HG03196 (cell line): Measurements from ENCODE around the gene CALCOCO1.
A peak's percentile ranks its signal among the peaks of the same experiment; 100 is the strongest.

Experiments
- ATAC-seq: cut with Tn5 transposase; IDR thresholded peaks from one replicate; pipeline ENCODE4 v1.9.1; 2021; ENCODE audit not compliant: unreplicated experiment

CALCOCO1 gene

GRCh38 chr12:53752192-53752601 is 24.9 kb upstream of the CALCOCO1 start:
- ATAC-seq, result no peak

GRCh38 chr12:53751336-53752191 is 24.3 kb upstream of the CALCOCO1 start, which contains the start of gene CISTR:
Gene CISTR, minus strand, starts transcription at chr12:53751979.
- ATAC-seq, result no peak

GRCh38 chr12:53750812-53751335 is 23.6 kb upstream of the CALCOCO1 start:
- ATAC-seq, result no peak

- no peak for ATAC-seq
Observed at GRCh38 chr12:53749986-53750811, 22.9 kb upstream of the CALCOCO1 start.

- ATAC-seq, result no peak
Observed at GRCh38 chr12:53748072-53748840, 21.0 kb upstream of the CALCOCO1 start.

GRCh38 chr12:53747095-53747494 is 19.8 kb upstream of the CALCOCO1 start:
- ATAC-seq, result no peak

- peak; percentile 37 for ATAC-seq
Observed at GRCh38 chr12:53746592-53747092, 19.4 kb upstream of the CALCOCO1 start.

GRCh38 chr12:53744751-53745150 is 17.5 kb upstream of the CALCOCO1 start:
- no peak for ATAC-seq

- ATAC-seq, result no peak
Observed at GRCh38 chr12:53744130-53744441, 16.8 kb upstream of the CALCOCO1 start.

- ATAC-seq, result no peak
Observed at GRCh38 chr12:53743266-53744129, 16.2 kb upstream of the CALCOCO1 start.

GRCh38 chr12:53740130-53740491 is 12.9 kb upstream of the CALCOCO1 start:
- no peak for ATAC-seq

GRCh38 chr12:53739214-53740129 is 12.2 kb upstream of the CALCOCO1 start:
- ATAC-seq, result no peak

GRCh38 chr12:53738406-53739213 is 11.4 kb upstream of the CALCOCO1 start:
- no peak for ATAC-seq

GRCh38 chr12:53737951-53738405 is 10.7 kb upstream of the CALCOCO1 start:
- ATAC-seq, result no peak

GRCh38 chr12:53737093-53737808 is 10.0 kb upstream of the CALCOCO1 start:
- ATAC-seq, result no peak

- ATAC-seq, result no peak
Observed at GRCh38 chr12:53736592-53736991, 9.3 kb upstream of the CALCOCO1 start.

GRCh38 chr12:53735556-53735955 is 8.3 kb upstream of the CALCOCO1 start:
- ATAC-seq, result no peak
